Measurements from ENCODE around the gene MTRF1. TPM values are rescaled to one million over a fixed set of nuclear protein-coding genes. Genes with fewer than 3 reads are reported as not detected.
A peak's percentile ranks its signal among the peaks of the same experiment; 100 is the strongest.

The MTRF1 gene
- total RNA-seq, 1 donor from 2014 or later = 11.6 TPM

DNA sequence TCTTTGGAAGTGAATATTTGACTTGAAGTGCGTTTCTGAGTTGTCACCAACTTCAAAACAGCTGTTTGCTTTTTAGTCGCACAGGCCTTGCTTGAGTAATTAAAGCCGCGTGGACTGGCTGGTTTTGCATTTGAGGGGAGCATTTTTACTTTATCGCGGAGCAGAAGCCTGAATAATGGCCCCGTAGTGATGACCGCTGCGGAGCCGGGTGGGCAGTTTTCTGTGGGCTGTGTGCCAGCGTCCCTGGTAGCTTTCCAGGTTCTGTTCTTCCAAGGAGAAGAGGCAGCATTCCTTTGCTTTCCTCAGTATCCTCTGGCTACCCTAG, 48.8 kb upstream of the MTRF1 start:
- Histone ChIP-seq H3K79me2 (ENCODE audit: insufficient read depth, low read length) (peaks cover 56% of the 10 kb centered on the region), H3K27me3 (ENCODE audit: insufficient read depth, low read length) (no peaks in the 10 kb centered on the region), H3K27ac (ENCODE audit: low read depth, low read length) (peak overlapping the region; percentile 87), H3K4me2 (ENCODE audit: low read length) (peak overlapping the region; percentile 99), H3K9ac (ENCODE audit: low read length) (peak overlapping the region; percentile 94), H3K4me3 (ENCODE audit: insufficient read depth, low read depth, low read length) (peak overlapping the region; percentile 96), H2AFZ (ENCODE audit: low read depth, low read length) (peak overlapping the region; percentile 96), H4K20me1 (ENCODE audit: insufficient read depth, low read length) (peaks cover 37% of the 10 kb centered on the region), H3K4me1 (ENCODE audit: insufficient read depth, low read length) (peaks cover 13% of the 10 kb centered on the region), H3K36me3 (ENCODE audit: insufficient read depth, low read length) (no peaks in the 10 kb centered on the region), H3K9me3 (ENCODE audit: insufficient read depth, low read depth, low read length) (no peaks in the 10 kb centered on the region)
- Mint-ChIP-seq H3K27me3 (ENCODE audit: low read depth, unreplicated experiment) (no peaks in the 10 kb centered on the region), H3K27ac (ENCODE audit: unreplicated experiment) (peak overlapping the region; percentile 72), H3K4me1 (ENCODE audit: low read depth, unreplicated experiment) (peaks cover 4% of the 10 kb centered on the region), H3K9me3 (ENCODE audit: unreplicated experiment) (no peaks in the 10 kb centered on the region), H3K4me3 (ENCODE audit: unreplicated experiment) (peak overlapping the region; percentile 93), H3K36me3 (ENCODE audit: low read depth, unreplicated experiment) (no peaks in the 10 kb centered on the region)
- TF ChIP-seq EZH2 (IDR thresholded peaks at IDR 0.05; ENCODE audit: insufficient read depth, low read length) = no peak
- TF ChIP-seq, protein P1, sequence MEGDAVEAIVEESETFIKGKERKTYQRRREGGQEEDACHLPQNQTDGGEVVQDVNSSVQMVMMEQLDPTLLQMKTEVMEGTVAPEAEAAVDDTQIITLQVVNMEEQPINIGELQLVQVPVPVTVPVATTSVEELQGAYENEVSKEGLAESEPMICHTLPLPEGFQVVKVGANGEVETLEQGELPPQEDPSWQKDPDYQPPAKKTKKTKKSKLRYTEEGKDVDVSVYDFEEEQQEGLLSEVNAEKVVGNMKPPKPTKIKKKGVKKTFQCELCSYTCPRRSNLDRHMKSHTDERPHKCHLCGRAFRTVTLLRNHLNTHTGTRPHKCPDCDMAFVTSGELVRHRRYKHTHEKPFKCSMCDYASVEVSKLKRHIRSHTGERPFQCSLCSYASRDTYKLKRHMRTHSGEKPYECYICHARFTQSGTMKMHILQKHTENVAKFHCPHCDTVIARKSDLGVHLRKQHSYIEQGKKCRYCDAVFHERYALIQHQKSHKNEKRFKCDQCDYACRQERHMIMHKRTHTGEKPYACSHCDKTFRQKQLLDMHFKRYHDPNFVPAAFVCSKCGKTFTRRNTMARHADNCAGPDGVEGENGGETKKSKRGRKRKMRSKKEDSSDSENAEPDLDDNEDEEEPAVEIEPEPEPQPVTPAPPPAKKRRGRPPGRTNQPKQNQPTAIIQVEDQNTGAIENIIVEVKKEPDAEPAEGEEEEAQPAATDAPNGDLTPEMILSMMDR (IDR thresholded peaks at IDR 0.05; ENCODE audit: insufficient read depth, low read depth, low read length) = no peak
- peak; percentile 23 for DNase-seq (ENCODE audit: low read depth)
- FAIRE-seq = no peak

DNA sequence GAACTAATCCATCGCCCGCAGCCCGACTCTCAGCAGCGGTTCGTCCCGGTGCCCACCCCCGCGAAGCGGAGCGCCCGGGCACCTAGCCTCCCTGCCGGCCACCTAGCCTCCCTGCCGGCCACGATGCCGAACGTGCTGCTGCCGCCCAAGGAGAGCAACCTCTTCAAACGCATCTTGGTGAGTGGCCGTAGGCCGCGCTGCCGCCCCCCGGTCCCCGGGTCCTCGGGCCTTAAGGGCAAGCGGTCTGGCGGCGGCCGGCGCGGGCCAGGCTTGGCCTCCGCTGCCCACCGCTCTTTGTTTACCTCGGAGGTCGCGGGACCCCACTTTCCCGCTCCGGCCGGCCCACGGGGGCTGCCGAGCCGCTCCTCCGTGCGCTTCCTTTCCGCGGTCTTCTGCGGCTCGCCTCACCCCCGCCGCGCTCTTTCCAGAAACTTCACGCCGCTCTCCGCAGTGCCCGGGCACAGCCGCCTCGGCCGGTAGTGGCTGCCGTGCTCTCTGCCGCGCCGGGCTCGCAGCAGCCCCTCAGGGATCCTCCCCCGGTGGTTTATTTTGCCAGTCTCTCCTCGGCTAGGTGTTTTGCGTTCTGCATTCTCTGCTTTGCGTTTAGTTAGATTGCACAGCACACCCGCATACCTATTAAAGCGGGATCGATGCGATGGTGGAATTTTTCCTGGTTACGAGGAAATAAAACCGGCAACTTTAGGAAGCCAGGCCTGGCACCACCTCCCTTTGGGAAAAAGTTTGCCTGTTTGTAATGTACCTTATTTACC, 48.2 kb upstream of the MTRF1 start:
- Histone ChIP-seq H4K20me1 (ENCODE audit: insufficient read depth, low read length) (peaks cover 37% of the 10 kb centered on the region), H3K9ac (ENCODE audit: low read length) (peak overlapping the region; percentile 94), H2AFZ (ENCODE audit: low read depth, low read length) (peak overlapping the region; percentile 96), H3K79me2 (ENCODE audit: insufficient read depth, low read length) (peaks cover 51% of the 10 kb centered on the region), H3K4me2 (ENCODE audit: low read length) (peak overlapping the region; percentile 99), H3K9me3 (ENCODE audit: insufficient read depth, low read depth, low read length) (no peaks in the 10 kb centered on the region), H3K36me3 (ENCODE audit: insufficient read depth, low read length) (no peaks in the 10 kb centered on the region), H3K4me1 (ENCODE audit: insufficient read depth, low read length) (peaks cover 16% of the 10 kb centered on the region), H3K27me3 (ENCODE audit: insufficient read depth, low read length) (no peaks in the 10 kb centered on the region), H3K27ac (ENCODE audit: low read depth, low read length) (peak overlapping the region; percentile 87), H3K4me3 (ENCODE audit: insufficient read depth, low read depth, low read length) (peak overlapping the region; percentile 96)
- TF ChIP-seq EZH2 (IDR thresholded peaks at IDR 0.05; ENCODE audit: insufficient read depth, low read length) = no peak
- TF ChIP-seq, protein P1 (IDR thresholded peaks at IDR 0.05; ENCODE audit: insufficient read depth, low read depth, low read length) = no peak
- Mint-ChIP-seq H3K36me3 (ENCODE audit: low read depth, unreplicated experiment) (no peaks in the 10 kb centered on the region), H3K4me1 (ENCODE audit: low read depth, unreplicated experiment) (peaks cover 4% of the 10 kb centered on the region), H3K27ac (ENCODE audit: unreplicated experiment) (peak overlapping the region; percentile 87), H3K9me3 (ENCODE audit: unreplicated experiment) (no peaks in the 10 kb centered on the region), H3K4me3 (ENCODE audit: unreplicated experiment) (peak overlapping the region; percentile 93), H3K27me3 (ENCODE audit: low read depth, unreplicated experiment) (no peaks in the 10 kb centered on the region)
- FAIRE-seq (no peak), DNase-seq (ENCODE audit: low read depth) (peak; percentile 16)

DNA sequence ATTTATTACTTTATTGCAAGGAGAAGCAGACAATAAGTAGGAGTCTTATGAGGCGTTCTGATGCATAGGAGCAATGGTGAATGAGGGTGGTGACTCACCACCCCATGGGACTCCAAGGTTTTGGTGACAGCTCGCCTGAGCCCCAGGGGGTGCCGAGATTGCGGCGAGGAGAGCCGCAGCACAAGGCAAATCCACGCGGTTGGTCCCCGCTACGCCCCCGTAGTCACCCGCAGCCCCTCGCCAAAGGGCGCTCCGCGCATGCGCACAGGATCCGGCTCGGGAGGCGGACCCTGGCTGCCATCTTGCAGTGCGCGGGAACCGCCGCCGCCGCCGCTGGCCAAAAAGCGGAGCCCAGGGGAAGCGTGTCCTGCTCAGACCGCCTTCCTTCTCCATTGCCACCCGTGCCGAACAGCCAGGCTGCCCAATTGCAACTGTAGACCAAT, 47.6 kb upstream of the MTRF1 start, which contains the start of gene NAA16:
TSS of gene NAA16 (plus strand) at position 305 of the 443 bp plus-strand sequence. CDS start 262 bp downstream, outside the sequence.
- H3K27ac ChIP-seq (ENCODE audit: low read depth, low read length) = peak within 1 kb of the TSS; percentile 87
- TF ChIP-seq, protein P1 (IDR thresholded peaks at IDR 0.05; ENCODE audit: insufficient read depth, low read depth, low read length) = no peak

More for the DNA sequence above, 47.6 kb upstream of the MTRF1 start, which contains the start of gene NAA16:
- peak within 1 kb of the TSS; percentile 99 for H3K4me2 ChIP-seq (ENCODE audit: low read length)
- H3K4me3 ChIP-seq (ENCODE audit: insufficient read depth, low read depth, low read length) = peak within 1 kb of the TSS; percentile 96
- Mint-ChIP-seq H3K9me3 (ENCODE audit: unreplicated experiment) (no peaks in the 10 kb centered on the region), H3K27ac (ENCODE audit: unreplicated experiment) (peak within 1 kb of the TSS; percentile 87), H3K27me3 (ENCODE audit: low read depth, unreplicated experiment) (no peaks in the 10 kb centered on the region), H3K4me3 (ENCODE audit: unreplicated experiment) (peak within 1 kb of the TSS; percentile 93), H3K4me1 (ENCODE audit: low read depth, unreplicated experiment) (peaks cover 4% of the 10 kb centered on the region), H3K36me3 (ENCODE audit: low read depth, unreplicated experiment) (no peaks in the 10 kb centered on the region)
- peak within 1 kb of the TSS; percentile 94 for H3K9ac ChIP-seq (ENCODE audit: low read length)
- H3K9me3 ChIP-seq (ENCODE audit: insufficient read depth, low read depth, low read length) = no peaks in the 10 kb centered on the region
- H3K4me1 ChIP-seq (ENCODE audit: insufficient read depth, low read length) = peaks cover 19% of the 10 kb centered on the region
- peak within 1 kb of the TSS; percentile 96 for H2AFZ ChIP-seq (ENCODE audit: low read depth, low read length)
- no peaks in the 10 kb centered on the region for H3K36me3 ChIP-seq (ENCODE audit: insufficient read depth, low read length)
- H4K20me1 ChIP-seq (ENCODE audit: insufficient read depth, low read length) = peaks cover 37% of the 10 kb centered on the region
- H3K27me3 ChIP-seq (ENCODE audit: insufficient read depth, low read length) = no peaks in the 10 kb centered on the region
- peak; percentile 82 for DNase-seq (ENCODE audit: low read depth)
- no peak for FAIRE-seq
- peaks cover 46% of the 10 kb centered on the region for H3K79me2 ChIP-seq (ENCODE audit: insufficient read depth, low read length)
